MM.1S (cell line): ENCODE measurements around the gene GIT1.

Experiments
- EZH2 ChIP-seq: fragments of 300-600 bp; sonication (generic); optimal IDR thresholded peaks from 2 replicates; pipeline ENCODE3; 2017; ENCODE audit warnings: low read depth, mild to moderate bottlenecking, antibody characterized with exemption, low read length, mixed read lengths
- EZH2phosphoT487 ChIP-seq: fragments of 300-600 bp; sonication (generic); IDR thresholded peaks from 2 replicates; pipeline ENCODE4 v1.6.1; 2018; ENCODE audit warnings: antibody characterized with exemption, low read length
- TF ChIP-seq, protein P1 (sequence below): fragments of 300-600 bp; sonication (generic); IDR thresholded peaks from 2 replicates; pipeline ENCODE4 v1.5.1; 2016; ENCODE audit warnings: antibody characterized with exemption, low read length, mixed read lengths

DNA sequence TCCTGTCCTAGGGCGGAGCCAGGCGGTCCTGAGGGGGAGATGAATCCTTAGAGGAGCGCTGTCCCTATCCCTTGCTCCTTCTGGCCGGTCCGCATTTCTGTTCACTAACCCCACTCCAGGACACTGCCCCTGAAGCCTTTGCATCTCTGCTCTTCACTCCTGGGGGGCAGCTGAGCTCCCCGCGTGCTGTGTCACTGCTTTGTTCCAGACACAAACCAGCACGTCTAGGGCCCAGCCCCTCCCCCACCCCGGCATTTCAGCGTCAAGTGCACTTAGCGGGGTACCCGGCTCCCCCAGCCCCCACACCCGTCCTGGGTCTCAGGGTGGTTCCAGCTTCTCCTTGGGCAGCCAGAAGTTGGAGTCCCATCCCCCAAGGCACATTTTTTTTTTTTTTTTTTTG, 24.4 kb upstream of the GIT1 start:
- TF ChIP-seq, protein P1, sequence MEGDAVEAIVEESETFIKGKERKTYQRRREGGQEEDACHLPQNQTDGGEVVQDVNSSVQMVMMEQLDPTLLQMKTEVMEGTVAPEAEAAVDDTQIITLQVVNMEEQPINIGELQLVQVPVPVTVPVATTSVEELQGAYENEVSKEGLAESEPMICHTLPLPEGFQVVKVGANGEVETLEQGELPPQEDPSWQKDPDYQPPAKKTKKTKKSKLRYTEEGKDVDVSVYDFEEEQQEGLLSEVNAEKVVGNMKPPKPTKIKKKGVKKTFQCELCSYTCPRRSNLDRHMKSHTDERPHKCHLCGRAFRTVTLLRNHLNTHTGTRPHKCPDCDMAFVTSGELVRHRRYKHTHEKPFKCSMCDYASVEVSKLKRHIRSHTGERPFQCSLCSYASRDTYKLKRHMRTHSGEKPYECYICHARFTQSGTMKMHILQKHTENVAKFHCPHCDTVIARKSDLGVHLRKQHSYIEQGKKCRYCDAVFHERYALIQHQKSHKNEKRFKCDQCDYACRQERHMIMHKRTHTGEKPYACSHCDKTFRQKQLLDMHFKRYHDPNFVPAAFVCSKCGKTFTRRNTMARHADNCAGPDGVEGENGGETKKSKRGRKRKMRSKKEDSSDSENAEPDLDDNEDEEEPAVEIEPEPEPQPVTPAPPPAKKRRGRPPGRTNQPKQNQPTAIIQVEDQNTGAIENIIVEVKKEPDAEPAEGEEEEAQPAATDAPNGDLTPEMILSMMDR: no peak
- TF ChIP-seq EZH2phosphoT487 (no peak), EZH2 (no peak)
